Measurements from ENCODE around the gene ARAF. TPM values are rescaled to one million over a fixed set of nuclear protein-coding genes. Genes with fewer than 3 reads are reported as not detected.

The ARAF gene
- total RNA-seq, 1 donor from 2014 or later, result 66.8 TPM

DNA sequence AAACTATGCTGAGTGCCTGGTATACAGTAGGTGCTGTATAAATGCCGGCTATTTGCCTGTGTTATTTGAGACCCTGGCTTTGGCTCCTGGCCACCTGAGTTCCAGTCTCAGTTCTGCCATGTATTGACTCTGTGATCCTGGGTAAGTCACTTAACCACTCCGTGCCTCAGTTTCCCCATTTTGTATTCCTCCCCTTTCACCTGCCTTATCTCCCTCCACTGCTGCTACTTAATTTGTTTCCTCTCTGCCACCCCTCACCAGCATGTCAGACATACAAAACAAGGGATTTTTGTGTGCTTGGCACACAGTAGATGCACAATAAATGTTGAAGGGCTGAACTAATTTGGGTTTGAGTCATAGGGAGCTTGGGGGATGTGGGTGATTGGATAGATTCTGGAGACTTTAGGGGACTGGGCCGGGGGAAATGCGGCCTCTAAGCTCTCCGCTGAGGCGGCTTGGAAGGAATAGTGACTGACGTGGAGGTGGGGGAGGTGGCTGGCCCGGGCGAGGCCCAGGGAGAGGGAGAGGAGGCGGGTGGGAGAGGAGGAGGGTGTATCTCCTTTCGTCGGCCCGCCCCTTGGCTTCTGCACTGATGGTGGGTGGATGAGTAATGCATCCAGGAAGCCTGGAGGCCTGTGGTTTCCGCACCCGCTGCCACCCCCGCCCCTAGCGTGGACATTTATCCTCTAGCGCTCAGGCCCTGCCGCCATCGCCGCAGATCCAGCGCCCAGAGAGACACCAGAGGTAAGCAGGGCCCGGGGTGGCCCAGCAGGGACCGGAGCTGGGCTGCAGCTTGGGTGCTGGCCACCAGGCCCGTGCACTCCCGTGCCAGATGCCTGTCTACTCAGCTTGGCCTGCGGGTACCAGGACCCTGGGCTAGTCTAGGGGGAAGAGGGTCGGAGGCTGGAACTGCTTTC lies 21.0 kb downstream of the ARAF start, which contains the start of gene TIMP1:
Gene TIMP1 (plus strand): TSS at position 706 of the 917 bp plus-strand sequence. CDS start 980 bp downstream, outside the sequence.
- peak within 1 kb of the TSS; percentile 68 for H3K27ac Mint-ChIP-seq (ENCODE audit: unreplicated experiment)
- H3K9me3 Mint-ChIP-seq (ENCODE audit: unreplicated experiment), result no peaks in the 10 kb centered on the region
- peak; percentile 94 for DNase-seq (ENCODE audit: extremely low spot score, unreplicated experiment)
- H3K36me3 Mint-ChIP-seq (ENCODE audit: unreplicated experiment), result peaks cover 4% of the 10 kb centered on the region
- H3K4me3 Mint-ChIP-seq (ENCODE audit: unreplicated experiment), result peak within 1 kb of the TSS; percentile 70
- H3K4me1 Mint-ChIP-seq (ENCODE audit: unreplicated experiment), result peaks cover 29% of the 10 kb centered on the region
- H3K27me3 Mint-ChIP-seq (ENCODE audit: unreplicated experiment), result no peaks in the 10 kb centered on the region
- TF ChIP-seq, protein P1, sequence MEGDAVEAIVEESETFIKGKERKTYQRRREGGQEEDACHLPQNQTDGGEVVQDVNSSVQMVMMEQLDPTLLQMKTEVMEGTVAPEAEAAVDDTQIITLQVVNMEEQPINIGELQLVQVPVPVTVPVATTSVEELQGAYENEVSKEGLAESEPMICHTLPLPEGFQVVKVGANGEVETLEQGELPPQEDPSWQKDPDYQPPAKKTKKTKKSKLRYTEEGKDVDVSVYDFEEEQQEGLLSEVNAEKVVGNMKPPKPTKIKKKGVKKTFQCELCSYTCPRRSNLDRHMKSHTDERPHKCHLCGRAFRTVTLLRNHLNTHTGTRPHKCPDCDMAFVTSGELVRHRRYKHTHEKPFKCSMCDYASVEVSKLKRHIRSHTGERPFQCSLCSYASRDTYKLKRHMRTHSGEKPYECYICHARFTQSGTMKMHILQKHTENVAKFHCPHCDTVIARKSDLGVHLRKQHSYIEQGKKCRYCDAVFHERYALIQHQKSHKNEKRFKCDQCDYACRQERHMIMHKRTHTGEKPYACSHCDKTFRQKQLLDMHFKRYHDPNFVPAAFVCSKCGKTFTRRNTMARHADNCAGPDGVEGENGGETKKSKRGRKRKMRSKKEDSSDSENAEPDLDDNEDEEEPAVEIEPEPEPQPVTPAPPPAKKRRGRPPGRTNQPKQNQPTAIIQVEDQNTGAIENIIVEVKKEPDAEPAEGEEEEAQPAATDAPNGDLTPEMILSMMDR (IDR thresholded peaks at IDR 0.05), result no peak

DNA sequence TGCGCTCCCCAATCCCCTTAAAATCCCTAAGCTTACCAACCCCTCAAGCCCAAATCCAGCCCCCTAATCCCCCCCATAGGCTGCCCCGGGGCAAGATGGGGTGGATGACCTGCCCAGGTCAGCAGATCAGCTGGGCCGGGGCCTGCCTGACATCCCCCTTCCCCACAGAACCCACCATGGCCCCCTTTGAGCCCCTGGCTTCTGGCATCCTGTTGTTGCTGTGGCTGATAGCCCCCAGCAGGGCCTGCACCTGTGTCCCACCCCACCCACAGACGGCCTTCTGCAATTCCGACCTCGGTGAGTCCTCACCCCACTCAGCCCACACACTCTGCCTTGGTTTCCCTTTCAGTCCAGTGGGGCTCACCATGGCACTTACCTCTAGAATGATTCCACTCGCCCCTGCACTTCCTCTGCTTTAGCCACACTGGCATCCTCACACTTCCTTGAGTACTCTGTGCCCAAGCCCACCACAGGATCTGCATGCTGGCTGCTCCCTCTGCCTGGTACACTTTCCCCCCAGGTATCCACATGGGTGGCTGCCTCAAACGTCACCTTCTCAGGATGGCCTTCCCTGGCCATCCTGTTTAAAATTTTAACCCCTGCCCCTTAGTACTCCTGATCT lies 22.3 kb downstream of the ARAF start:
- H3K4me3 Mint-ChIP-seq (ENCODE audit: unreplicated experiment), result peak overlapping the region; percentile 64
- H3K27me3 Mint-ChIP-seq (ENCODE audit: unreplicated experiment), result no peaks in the 10 kb centered on the region
- peak overlapping the region; percentile 47 for H3K27ac Mint-ChIP-seq (ENCODE audit: unreplicated experiment)
- H3K36me3 Mint-ChIP-seq (ENCODE audit: unreplicated experiment), result peaks cover 4% of the 10 kb centered on the region
- H3K9me3 Mint-ChIP-seq (ENCODE audit: unreplicated experiment), result no peaks in the 10 kb centered on the region
- TF ChIP-seq, protein P1 (IDR thresholded peaks at IDR 0.05), result no peak
- H3K4me1 Mint-ChIP-seq (ENCODE audit: unreplicated experiment), result peaks cover 17% of the 10 kb centered on the region
- peak; percentile 82 for DNase-seq (ENCODE audit: extremely low spot score, unreplicated experiment)

DNA sequence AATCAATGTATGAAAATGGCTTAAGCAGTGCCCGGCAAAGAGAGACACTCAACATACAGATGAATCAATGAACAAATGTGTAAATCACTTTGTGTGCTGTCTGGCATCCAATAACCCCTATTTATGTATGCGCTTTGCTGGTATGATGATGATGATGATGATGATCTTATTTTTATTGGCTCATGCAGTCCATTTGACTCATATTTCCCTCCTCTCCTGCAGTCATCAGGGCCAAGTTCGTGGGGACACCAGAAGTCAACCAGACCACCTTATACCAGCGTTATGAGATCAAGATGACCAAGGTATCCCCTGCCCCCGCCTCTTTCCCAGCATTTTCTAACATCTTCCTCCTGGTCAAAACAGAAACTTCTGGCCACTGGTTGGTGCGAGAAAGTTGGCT lies 23.7 kb downstream of the ARAF start:
- TF ChIP-seq, protein P1 (IDR thresholded peaks at IDR 0.05), result no peak
- DNase-seq (ENCODE audit: extremely low spot score, unreplicated experiment), result peak; percentile 40
- H3K9me3 Mint-ChIP-seq (ENCODE audit: unreplicated experiment), result no peaks in the 10 kb centered on the region
- no peaks in the 10 kb centered on the region for H3K27me3 Mint-ChIP-seq (ENCODE audit: unreplicated experiment)
- peaks cover 4% of the 10 kb centered on the region for H3K36me3 Mint-ChIP-seq (ENCODE audit: unreplicated experiment)
- peaks cover 16% of the 10 kb centered on the region for H3K4me1 Mint-ChIP-seq (ENCODE audit: unreplicated experiment)
- H3K4me3 Mint-ChIP-seq (ENCODE audit: unreplicated experiment), result no peak overlapping the region
- no peak overlapping the region for H3K27ac Mint-ChIP-seq (ENCODE audit: unreplicated experiment)

DNA sequence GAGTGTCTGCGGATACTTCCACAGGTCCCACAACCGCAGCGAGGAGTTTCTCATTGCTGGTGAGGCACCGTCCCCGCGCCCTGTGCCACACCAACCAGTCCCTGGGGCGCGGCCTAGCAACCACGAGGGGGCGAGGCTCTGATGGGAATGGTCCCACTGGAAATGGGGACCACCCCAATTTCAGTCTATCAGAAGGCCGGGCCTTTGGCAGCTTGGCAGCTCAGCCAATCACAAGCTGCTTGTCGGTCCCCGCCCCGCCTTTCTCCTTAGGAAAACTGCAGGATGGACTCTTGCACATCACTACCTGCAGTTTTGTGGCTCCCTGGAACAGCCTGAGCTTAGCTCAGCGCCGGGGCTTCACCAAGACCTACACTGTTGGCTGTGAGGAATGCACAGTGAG lies 24.3 kb downstream of the ARAF start:
- Mint-ChIP-seq H3K36me3 (ENCODE audit: unreplicated experiment) (peaks cover 4% of the 10 kb centered on the region), H3K27me3 (ENCODE audit: unreplicated experiment) (no peaks in the 10 kb centered on the region), H3K9me3 (ENCODE audit: unreplicated experiment) (no peaks in the 10 kb centered on the region), H3K4me3 (ENCODE audit: unreplicated experiment) (no peak overlapping the region), H3K4me1 (ENCODE audit: unreplicated experiment) (peaks cover 16% of the 10 kb centered on the region), H3K27ac (ENCODE audit: unreplicated experiment) (no peak overlapping the region)
- TF ChIP-seq, protein P1 (IDR thresholded peaks at IDR 0.05), result no peak
- DNase-seq (ENCODE audit: extremely low spot score, unreplicated experiment), result peak; percentile 82
